ENCODE measurements around the gene PLEKHG4B. TPM values are rescaled to one million over a fixed set of nuclear protein-coding genes. Genes with fewer than 3 reads are reported as not detected.

PLEKHG4B gene
- total RNA-seq, 1 experiment from 2014 or later: 44.3 TPM

GRCh38 chr5:195401-196160 lies 103.6 kb downstream of the PLEKHG4B start:
- Histone ChIP-seq H2BK20ac (ENCODE audit: low read depth, low read length, poor library complexity, severe bottlenecking) (no peak overlapping the region), H3K4ac (ENCODE audit: low read depth, low read length) (no peak overlapping the region), H3K79me1 (ENCODE audit: insufficient read depth, low read depth, low read length, poor library complexity, severe bottlenecking) (no peaks in the 10 kb centered on the region), H2BK120ac (ENCODE audit: low read depth, low read length, poor library complexity, severe bottlenecking) (no peak overlapping the region), H3K4me1 (ENCODE audit: insufficient read depth, low read length) (no peaks in the 10 kb centered on the region), H3K18ac (ENCODE audit: insufficient read length, low read depth, low read length) (no peak overlapping the region), H3K14ac (ENCODE audit: insufficient read depth, low read length) (no peak overlapping the region), H3K79me2 (ENCODE audit: insufficient read depth, low read length) (no peaks in the 10 kb centered on the region), H3K27ac (ENCODE audit: insufficient read length, low read depth, low read length) (no peak overlapping the region), H2AK5ac (ENCODE audit: insufficient read length, low read length) (no peak overlapping the region), H2BK12ac (ENCODE audit: insufficient read length, low read depth, low read length) (no peak overlapping the region), H3K23ac (ENCODE audit: insufficient read length, low read depth, low read length) (no peak overlapping the region), H2BK5ac (ENCODE audit: insufficient read length, low read length) (no peak overlapping the region), H2AFZ (ENCODE audit: low read length) (no peak overlapping the region), H3K27me3 (ENCODE audit: insufficient read depth, low read length) (no peaks in the 10 kb centered on the region), H4K5ac (ENCODE audit: insufficient read length, low read depth, low read length) (no peak overlapping the region), H3K56ac (ENCODE audit: insufficient read length, low read depth, low read length) (no peak overlapping the region), H3K9ac (ENCODE audit: extremely low read depth, insufficient read length, low read length) (no peak overlapping the region), H3K23me2 (ENCODE audit: insufficient read length, low read depth, low read length, poor library complexity, severe bottlenecking) (no peaks in the 10 kb centered on the region), H2BK15ac (ENCODE audit: low read depth, low read length) (no peak overlapping the region), H4K91ac (ENCODE audit: insufficient read length, low read depth, low read length) (no peak overlapping the region), H4K20me1 (ENCODE audit: control insufficient read depth, insufficient read depth, insufficient read length) (no peaks in the 10 kb centered on the region), H3T11ph (ENCODE audit: low read length) (no peak overlapping the region), H4K8ac (replicated peaks; ENCODE audit: insufficient read length, low read depth, low read length) (no peak overlapping the region), H3K4me2 (ENCODE audit: insufficient read depth, insufficient read length, low read length) (no peak overlapping the region), H3K9me3 (ENCODE audit: control insufficient read depth, low read depth, low read length) (no peaks in the 10 kb centered on the region)
- H3K9me3 Mint-ChIP-seq: no peaks in the 10 kb centered on the region
- TF ChIP-seq CTCF (conservative IDR thresholded peaks at IDR 0.05): peak; percentile 51
- no CpG with 5 or more reads among the region's 33 CpGs for WGBS (ENCODE audit: extremely low coverage, insufficient read length, low lambda C conversion rate)
- peaks cover 3% of the 10 kb centered on the region for H3K27me3 Mint-ChIP-seq (ENCODE audit: low read depth)
- no peak for DNase-seq
- H3K4me1 Mint-ChIP-seq: peaks cover 5% of the 10 kb centered on the region in 2 experiments; a peak in 3 of 4 replicates
- H3K36me3 Mint-ChIP-seq (ENCODE audit: insufficient read depth in 1 of 3, low read depth in 3 of 3): peaks cover 0 to 2% (median 0%) of the 10 kb centered on the region in 3 experiments; a peak in 2 of 7 replicates
- peak overlapping the region in 1 of 3 experiments; percentile 6; a peak in 1 of 7 replicates for H3K27ac Mint-ChIP-seq
- no peak overlapping the region for H3K4me3 Mint-ChIP-seq

Measured in H9 (cell line).